GM19240 (cell line): ENCODE results near the gene ARSB.
"Not testable (repeated sequence)": the region's sequence is repeated elsewhere in the genome, so short reads cannot be mapped to it uniquely, and the experiment has no call there.

ENCODE experiments used
- DNase-seq: peaks from one replicate; pipeline ENCODE4 v3.0.0; 2011; ENCODE audit warnings: low spot score; ENCODE audit not compliant: insufficient read length

The ARSB gene

DNA sequence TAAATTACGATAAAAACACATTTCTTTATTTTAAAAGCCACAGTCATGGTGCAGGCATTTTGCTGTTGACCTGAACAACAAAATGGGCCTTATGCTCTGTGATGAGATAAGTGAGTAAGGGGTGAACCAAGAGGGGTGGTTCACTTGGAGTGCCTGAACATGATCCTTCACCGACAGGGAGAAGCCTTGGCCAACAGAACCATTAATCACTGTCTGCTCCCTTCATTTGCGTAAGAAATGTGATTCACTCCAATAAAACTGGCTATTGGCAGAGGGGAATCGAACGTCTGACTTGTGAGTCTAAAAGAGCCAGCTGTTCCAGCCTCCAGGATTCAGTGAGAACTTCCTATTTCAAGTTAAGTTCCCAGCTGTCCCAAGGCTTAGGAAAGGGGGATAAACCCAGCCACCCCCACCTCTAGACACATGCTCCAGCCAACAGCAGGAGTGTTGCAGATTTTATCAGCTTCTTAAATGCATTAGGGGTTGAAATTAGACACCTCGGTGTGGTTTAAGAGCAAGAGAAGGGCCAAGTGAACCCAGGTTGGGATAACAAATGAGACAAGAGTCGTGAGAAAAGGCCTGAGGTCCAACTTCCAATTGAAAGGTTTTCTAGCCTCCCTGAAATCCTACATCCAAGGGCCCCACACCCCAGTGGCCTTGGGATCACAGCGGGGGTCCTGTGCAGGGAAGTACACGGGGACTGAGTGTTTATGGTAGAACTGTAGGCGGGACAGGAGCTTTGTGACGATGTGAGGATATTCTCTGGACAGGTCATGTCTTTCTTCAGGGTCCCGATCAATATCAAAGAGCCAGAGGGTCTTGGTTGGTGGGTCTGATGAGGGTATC, 205.1 kb downstream of the ARSB start:
- no peak for DNase-seq

DNA sequence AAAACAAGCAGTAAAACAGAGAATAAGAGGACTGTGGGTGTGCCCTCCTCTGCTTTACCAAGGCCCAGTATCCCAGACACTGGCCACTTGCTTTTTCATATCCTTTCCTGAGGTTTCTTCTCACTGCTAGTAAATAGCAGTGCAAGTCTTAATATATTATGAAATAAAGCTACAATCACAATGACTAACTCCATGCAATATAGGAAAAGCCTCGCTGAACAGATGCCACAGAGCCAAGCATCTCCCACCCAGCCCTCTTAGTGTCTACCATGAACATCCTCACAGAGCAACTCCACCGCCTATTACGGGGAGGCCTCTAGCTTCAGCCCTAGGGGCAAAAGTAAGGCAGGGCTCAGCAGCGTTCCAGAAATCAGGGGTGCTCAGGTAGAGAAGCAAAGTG, 205.8 kb downstream of the ARSB start:
- no peak for DNase-seq

DNA sequence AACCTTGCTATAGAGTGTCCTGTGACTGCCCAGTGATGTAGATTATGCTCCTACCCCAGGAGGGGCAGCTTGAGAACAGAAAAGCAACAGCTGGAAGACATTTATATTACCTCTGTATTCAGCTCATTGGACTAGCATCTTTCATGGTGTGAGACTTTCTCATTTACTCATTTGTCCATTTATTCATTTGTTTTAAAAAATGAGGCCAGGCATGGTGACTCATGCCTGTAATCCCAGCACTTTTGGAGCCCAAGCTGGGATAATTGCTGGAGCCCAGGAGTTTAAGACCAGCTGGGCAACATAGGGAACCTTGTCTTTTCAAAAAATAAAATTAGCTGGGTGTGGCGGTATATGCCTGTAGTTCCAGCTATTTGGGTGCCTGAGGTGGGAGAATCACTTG, 206.6 kb downstream of the ARSB start:
- DNase-seq = no peak

DNA sequence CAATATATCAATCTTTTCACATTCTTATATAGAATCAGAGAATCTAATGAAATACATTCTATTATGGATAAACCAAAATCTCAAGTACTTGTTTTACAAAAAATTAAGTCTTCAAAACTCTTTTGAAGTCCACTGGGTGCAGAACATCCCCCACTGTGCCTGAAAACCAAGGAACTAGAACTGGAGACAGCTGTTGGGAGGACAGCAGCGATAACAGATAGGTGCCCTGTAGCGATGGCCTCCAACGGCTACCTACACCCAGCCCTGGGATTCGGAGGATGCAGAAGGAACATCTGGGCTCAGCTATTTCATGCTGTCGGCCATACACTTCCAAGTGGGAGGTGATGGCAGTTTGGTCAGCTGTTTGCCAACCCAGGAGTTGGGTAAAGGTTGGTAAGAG, 207.2 kb downstream of the ARSB start:
- no peak for DNase-seq

DNA sequence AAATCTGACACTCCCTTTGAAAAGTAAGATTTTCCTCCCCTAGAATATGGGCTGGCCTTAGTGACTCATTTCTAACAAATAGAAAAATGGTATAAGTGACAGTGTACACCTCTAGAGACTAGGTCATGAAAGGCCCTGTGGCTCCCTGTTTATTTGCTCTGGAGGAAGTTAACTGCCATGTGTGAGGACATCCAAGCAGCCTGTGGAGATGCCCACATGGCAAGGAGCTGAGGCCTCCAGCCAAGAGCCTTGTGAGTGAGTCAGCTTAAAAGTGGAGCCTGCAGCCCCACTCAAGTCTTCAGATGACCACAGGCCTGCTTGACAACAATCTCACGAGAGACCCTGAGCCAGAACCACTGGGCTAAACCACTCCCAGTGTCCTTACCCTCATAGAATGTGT, 208.5 kb downstream of the ARSB start:
- no peak for DNase-seq

DNA sequence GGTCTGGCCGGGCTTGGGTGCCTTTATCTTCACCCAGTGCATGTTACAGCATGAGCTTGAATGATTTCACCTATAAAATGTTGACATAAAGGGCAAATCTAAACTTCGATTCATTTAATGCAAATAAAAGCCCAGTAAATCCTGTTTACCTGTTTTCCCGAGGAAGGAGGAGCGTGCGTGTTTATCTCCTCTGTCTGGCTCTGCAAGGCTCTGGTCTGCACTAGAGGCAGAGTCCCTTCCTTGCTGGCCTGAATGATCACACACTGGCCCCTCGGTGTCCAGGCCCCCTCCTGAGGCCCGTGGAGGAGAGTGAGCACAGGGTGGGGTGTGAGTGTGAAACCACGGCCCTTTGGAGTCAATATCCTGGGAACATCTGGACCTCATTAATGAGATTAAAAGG, 211.5 kb downstream of the ARSB start:
- no peak for DNase-seq

DNA sequence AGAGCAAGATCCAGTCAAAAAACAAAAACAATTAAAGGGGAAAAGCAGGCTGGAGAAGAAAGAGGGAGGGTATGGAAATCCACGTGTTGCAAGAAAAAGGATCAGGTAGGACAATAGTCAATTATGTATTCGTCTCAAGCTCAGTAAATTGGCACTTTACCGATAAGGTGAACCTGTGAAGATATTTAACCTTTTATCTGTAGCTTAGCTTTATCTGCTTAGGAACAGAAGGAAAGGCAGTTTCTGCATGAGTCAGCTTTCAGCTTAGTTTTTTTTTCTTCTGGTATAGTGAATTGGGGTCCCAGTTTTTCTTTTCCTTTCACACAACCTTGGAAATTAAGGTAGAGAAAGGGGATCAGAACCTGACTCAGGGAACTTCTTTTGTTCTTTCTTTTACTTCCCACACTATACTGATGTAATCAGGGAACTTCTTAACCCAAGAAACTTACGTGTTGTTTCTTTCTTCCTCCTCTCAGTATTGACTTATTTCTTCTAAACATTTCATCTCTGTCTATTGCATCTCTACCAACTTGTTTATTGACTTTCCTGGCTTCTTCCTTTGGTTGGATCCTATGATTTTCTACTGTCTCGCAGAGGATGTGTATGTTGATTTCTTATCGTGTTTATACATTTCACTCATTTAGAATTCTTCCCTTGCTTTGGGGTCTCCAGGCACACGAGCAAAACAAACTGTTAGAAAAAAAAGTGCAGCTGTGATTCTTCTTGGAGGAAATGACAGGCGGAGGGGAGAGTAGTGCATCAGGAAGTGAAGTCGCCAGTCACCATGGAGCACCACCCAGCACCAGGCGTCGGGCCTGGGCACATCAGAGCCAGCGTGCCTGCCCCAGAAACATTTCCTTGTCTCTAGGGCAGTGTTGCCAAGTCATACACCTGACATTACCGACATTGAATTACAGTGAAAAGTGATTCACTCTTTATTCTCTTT, 213.6 kb downstream of the ARSB start:
- DNase-seq = no peak

DNA sequence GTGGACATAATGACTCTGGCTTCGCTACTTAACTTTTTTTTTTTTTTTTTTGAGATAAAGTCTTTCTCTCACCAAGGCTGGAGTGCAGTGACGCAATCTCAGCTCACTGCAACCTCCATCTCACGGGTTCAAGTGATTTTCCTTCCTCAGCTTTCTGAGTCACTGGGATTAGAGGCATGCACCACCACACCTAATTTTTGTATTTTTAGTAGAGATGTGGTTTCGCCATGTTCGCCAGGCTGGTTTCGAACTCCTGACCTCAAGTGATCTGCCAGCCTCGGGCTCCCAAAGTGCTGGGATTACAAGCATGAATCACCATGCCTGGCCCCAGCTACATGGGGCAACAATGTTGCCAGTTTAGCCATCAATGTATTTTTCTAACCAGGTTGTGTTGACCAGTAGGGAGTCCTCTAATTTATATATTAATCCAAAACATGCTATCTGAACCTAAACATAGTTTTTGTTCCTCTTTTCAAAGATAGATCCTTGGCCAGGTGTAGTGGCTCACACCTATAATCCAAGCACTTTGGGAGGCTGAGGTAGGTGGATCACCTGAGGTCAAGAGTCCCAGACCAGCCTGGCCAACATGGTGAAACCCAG, 216.2 kb downstream of the ARSB start:
- no peak for DNase-seq

DNA sequence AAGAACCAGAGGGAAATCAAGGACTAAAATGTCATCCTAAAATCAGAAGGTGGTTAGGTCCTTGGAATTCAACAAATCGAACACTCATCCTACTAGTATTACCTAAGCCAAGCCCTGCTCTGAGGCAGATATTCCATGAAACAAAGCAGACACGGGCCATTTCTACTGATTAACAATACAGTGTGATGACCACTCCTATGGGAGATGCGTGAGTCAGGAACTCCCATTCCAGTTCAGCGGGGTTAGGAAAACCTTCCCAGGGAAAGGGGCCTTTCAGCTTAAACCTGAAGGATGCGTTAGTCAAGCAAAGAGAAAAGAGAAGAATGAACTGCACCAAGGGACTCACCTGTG, 218.7 kb downstream of the ARSB start:
- no peak for DNase-seq

DNA sequence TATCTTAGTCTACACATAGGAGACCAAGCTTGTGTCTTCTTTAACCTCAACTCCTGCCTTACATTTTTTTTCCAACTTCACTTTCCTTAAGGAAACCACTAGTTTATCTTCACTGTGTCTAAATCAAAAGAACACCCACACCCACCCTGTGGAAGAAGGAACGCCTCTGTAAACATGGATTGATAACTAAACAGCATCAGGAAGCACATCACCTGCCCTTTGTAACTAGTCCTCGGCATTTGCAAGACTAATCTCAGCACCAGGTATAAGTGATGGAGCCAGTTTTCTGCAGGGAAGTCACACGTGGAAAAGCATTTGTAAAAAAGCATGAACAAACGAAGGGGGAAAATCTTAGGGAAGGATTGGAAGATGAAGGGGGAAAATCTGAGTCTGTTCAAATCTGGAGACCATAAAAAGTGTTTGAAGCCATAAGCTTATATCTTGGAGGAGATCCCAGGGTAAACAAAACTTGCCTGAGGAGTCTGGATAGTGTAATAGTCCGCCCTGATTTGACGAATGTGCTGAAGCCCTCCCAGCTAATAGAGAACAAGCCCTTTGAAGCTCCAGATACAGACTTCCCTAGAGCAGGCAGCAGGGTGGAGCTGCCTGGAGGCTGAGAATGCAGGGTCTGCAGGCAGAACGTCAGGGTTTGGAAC, 219.2 kb downstream of the ARSB start:
- DNase-seq = no peak

DNA sequence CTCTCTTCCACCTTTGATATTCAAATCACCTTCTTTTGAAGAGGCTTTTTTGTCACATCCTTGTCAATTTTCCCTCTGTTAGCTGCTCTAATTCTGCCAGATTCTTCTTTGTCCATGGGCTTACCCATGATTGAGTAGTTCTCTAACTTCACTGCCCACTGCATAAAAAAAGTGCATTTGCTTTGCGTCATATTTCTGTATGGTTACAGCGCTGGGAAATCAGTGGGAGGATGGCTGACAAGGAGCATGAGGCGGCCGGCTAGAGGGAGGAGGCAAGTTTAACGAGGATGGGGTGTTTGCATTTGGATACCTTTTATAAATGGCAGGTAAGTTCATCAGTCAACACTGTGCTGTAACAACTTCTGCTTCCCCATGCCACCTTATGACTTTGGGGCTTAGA, 220.0 kb downstream of the ARSB start:
- DNase-seq = no peak

DNA sequence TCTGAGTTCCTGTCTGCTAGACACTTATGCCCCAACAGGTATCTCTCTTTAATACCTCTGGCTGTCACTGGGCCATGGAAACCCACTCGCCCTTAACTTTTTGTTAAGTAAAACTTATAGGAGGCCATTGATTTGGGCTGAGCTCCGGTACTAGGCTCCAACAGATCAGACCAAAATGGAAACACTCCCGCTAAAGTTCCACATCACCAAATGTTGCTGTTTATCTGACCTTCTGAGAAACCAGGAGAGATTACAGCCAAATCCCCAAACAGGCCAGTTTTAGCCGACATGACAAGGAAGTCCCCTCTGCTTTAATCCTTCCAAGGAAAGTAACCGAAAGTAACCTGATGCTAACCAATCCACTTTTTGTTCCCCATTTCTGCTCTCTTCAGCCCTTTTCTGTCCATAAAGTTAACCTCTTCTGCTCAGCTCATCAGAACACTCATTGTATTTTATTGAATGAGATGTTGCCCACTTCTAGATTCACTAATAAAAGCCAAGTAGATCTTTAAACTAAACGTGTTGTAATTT, 221.4 kb downstream of the ARSB start:
- no peak for DNase-seq

DNA sequence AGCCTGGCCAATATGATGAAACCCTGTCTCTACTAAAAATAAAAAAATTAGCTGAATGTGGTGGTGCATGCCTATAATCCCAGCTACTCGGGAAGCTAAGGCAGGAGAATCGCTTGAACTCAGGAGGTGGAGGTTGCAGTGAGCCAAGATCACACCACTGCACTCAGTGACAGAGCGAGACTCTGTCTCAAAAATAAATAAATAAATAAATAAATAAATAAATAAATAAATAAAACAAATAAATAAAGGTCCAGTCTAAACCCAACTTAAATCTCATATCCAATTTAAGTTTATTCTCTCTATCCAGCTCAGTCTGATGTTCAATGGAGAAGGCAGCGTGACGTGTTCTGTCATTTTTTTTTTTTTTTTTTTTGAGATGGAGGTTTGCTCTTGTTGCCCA, 222.4 kb downstream of the ARSB start:
- DNase-seq = not testable (repeated sequence)

DNA sequence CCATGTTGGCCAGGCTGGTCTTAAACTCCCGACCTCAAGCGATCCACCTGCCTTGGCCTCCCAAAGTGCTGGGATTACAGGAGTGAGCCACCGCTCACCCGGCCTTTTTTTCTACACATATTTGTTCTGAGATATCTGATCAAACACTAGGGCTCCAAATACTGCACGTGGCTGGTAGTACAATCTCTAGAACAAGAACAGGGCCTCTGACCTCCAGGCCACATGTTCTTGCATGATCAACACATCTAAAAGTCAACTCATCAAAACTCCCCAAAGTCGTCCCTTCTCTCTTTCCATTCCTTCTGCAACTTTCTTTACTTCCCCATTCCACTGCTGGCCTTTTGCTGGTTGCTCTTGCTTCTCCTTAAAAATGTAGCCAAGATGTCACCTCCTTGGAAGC, 223.3 kb downstream of the ARSB start:
- no peak for DNase-seq

DNA sequence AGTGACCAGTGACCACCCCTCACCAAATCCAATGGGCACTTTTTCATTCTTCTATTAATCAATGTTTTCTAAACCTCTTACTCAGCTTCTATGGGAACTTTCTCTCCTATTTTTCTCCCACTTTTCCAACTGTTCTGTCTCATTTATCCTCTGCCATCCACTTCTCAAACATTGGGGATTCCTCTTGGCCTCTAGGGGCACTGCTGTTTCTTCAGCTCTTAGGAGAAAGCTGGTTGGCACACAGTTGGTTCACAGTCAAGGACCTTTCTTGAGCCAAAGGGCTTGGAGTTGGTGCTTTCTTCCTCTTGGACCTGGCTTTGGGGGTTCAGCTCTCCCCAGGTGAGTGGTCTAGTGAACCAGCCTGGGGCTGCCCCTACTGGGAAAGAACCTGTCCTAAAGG, 224.3 kb downstream of the ARSB start:
- no peak for DNase-seq

DNA sequence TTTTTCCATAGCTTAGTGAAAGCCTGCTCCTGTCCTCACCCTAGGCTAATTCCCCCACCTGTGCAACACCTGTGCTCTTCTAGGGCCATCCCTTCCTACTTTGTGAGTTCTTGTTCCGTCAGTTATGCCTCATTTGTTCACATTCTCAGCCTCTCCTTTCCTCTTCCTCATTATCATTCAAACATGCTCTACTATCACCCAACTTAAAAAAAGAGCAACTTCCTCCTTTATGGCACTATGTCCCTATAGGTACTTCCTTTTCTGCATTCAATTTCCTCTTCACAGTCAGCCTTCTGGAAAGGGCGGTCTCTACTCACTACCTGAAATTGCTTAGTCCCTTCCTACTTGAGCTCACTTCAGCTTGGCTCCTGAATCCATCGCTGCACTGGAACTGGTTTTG, 224.7 kb downstream of the ARSB start:
- no peak for DNase-seq

DNA sequence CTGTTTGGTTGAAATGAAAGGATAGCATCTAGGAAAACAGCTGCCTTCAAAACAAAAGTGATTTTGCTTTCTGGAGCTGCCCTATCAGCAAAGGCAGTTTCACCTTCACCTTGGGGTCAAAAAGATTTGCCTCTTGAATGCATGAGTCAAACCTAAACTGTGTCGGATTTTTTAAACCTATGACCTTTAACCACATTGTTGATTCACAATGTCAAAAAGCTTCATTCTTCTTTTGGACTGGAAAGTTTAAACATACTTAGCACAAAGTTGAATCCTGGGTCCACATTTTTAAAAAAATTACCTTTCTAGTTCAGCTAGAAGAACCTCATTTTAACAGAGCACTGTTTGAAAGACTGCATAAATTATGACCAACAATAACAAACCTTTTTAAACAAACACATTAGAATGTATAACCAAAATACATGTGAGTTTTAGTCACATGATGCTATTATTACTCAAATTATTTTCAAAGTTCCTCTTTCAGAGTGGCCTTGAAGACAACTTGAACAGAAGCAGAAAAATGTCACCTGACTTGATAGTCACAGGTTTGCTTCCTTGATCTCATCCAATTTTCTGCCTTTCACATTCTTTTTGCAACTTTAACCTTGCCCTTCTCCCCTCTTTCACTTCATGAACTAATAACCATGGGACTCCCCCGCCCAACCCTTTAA, 226.8 kb downstream of the ARSB start:
- peak; percentile 49 for DNase-seq

DNA sequence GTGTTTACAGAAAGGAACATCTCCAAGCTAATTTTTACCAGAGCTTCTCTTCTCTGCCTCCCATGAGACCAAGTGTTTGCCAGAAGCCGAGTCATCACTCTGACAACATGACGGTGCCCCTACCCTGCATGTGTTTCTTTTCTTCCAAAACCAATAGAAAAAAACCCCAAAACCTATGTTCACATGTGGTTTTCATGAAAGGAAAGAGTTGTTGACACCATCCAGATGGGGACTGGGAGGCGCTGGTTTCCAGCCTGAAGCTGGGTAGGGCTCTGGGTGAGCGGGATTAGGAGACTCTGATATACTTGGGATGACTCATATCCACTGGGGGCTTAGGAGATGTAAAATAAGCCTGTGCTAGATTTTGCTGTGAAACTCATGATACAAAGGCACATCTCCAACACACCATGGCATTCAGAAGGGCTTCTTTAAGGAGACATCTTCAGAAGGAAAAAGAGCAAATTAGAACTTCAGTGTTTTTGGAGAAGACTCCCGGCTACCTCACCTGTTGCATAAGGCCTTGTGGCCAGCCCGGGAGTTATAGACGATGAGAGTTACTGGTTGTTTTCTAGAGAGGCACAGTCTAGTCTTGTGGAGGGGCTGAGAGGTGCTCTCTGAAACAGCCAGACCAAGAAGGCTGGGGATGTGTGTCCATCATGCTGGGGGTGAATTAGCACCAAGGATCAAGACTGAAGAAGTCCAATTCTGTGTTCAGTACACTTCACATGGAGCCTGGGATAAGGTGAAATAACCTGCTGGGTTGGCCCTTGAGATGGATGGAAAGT, 227.6 kb downstream of the ARSB start:
- no peak for DNase-seq

DNA sequence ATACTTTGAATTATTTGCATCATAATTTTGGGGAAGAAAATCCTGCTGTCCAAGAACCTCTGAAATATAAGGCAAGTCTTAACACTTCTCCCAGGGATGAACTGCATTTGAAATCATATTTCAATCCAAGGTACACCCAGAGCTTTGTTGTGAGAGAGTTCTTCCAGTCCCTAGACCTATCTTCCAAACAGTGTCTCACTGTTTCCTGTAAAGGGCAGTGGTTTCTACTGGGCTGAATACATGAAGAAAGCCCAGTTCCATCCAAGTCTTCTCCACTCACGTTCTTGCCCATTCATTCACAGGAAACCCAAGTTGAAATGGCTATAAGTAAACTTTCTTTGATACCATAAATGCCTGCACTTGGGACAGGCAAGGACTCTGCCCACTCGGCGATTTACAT, 228.3 kb downstream of the ARSB start:
- no peak for DNase-seq

DNA sequence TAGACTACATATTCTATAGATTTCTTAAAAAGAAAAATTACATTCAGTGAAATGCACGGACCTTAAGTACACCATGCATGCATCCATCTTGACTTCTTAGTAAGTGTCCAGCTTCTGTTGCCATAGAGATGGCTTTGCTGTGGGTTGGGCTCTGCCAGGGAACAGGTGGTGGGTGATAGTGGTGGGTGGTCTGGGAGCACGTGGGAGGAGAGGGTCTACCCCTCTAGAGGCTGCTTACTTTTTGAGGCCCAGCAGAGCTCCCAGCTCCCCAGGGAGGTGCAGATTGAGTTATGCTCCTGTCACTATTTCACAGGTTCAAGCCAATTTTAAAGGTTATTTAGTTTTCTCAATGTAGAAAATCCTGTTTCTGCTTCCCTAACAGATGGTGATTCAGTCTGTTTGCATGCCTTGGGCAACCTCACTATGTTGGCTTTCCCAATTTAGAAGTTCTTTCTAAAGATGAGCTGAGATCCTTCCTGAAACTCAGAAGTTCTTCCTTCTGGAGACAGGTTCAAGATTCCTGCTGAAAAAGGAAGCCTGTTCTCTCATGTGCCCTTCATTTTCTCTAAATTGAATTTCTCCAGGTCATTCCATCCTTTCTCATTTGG, 229.2 kb downstream of the ARSB start:
- DNase-seq = no peak
